Loucy (cell line): ENCODE measurements around the gene NUP188.

Source experiments
- H2AFZ ChIP-seq: fragments of 200-600 bp; sonication (generic); 2 replicates; pipeline ENCODE4 v1.6.0; 2016; ENCODE audit warnings: antibody characterized with exemption, mild to moderate bottlenecking, low read length, moderate library complexity
- H3F3A ChIP-seq: fragments of 200-600 bp; 2 replicates; pipeline ENCODE4 v1.6.0; 2016; ENCODE audit warnings: antibody characterized with exemption, low read depth, mild to moderate bottlenecking
- H3K27me3 ChIP-seq: fragments of 200-600 bp; sonication (generic); 2 replicates; pipeline ENCODE4 v1.6.1; 2014; ENCODE audit warnings: low read length, mild to moderate bottlenecking; ENCODE audit not compliant: insufficient read depth, poor library complexity, severe bottlenecking
- H3K36me3 ChIP-seq: fragments of 200-600 bp; sonication (generic); 2 replicates; pipeline ENCODE4 v1.6.1; 2016; ENCODE audit warnings: low read length; ENCODE audit not compliant: insufficient read depth
- H3K4me1 ChIP-seq: fragments of 200-600 bp; sonication (generic); 2 replicates; pipeline ENCODE4 v1.5.1; 2014; ENCODE audit warnings: low read length, mild to moderate bottlenecking; ENCODE audit not compliant: insufficient read depth, poor library complexity, severe bottlenecking
- H3K4me2 ChIP-seq: fragments of 200-600 bp; sonication (generic); 2 replicates; pipeline ENCODE4 v1.6.0; 2014; ENCODE audit warnings: antibody characterized with exemption, low read length, low read depth, mild to moderate bottlenecking; ENCODE audit not compliant: poor library complexity, severe bottlenecking
- H3K4me3 ChIP-seq: fragments of 200-600 bp; sonication (generic); 2 replicates; pipeline ENCODE4 v1.5.1; 2014; ENCODE audit warnings: low read length, mild to moderate bottlenecking, mixed read lengths; ENCODE audit not compliant: poor library complexity, severe bottlenecking
- H3K79me2 ChIP-seq: fragments of 200-600 bp; sonication (generic); 2 replicates; pipeline ENCODE4 v1.6.1; 2014; ENCODE audit warnings: low read length; ENCODE audit not compliant: insufficient read depth
- H3K9ac ChIP-seq: fragments of 200-600 bp; sonication (generic); 2 replicates; pipeline ENCODE4 v1.6.0; 2014; ENCODE audit warnings: mild to moderate bottlenecking, low read depth, low read length, moderate library complexity; ENCODE audit not compliant: poor library complexity, severe bottlenecking
- H3K9me2 ChIP-seq: fragments of 200-600 bp; sonication (generic); replicated peaks from 2 replicates; pipeline ENCODE4 v1.6.1; 2016; ENCODE audit warnings: low read depth, low read length, mixed read lengths
- H3K9me3 ChIP-seq: fragments of 200-600 bp; sonication (generic); 2 replicates; pipeline ENCODE4 v1.6.1; 2014; ENCODE audit warnings: mild to moderate bottlenecking, antibody characterized with exemption, low read length, low read depth; ENCODE audit not compliant: insufficient read depth
- H4K20me1 ChIP-seq: fragments of 200-600 bp; sonication (generic); 2 replicates; pipeline ENCODE4 v1.6.0; 2014; ENCODE audit warnings: antibody characterized with exemption, low read length, mild to moderate bottlenecking; ENCODE audit not compliant: insufficient read depth, poor library complexity, severe bottlenecking
- CTCF ChIP-seq: fragments of 200-600 bp; sonication (generic); conservative IDR thresholded peaks from 2 replicates; pipeline ENCODE4 v1.5.1; 2014; ENCODE audit warnings: mild to moderate bottlenecking, antibody characterized with exemption, low read length
- EZH2phosphoT487 ChIP-seq: fragments of 200-600 bp; IDR thresholded peaks from 2 replicates; pipeline ENCODE4 v1.6.1; 2018; ENCODE audit warnings: antibody characterized with exemption, mild to moderate bottlenecking, moderate library complexity, borderline replicate concordance

Gene NUP188

GRCh38 chr9:129013674-129014073, 66.2 kb downstream of the NUP188 start:
- no peaks in the 10 kb centered on the region for H3F3A ChIP-seq
- no peaks in the 10 kb centered on the region for H3K4me1 ChIP-seq
- H3K9me3 ChIP-seq: no peaks in the 10 kb centered on the region
- no peak for TF ChIP-seq CTCF
- TF ChIP-seq EZH2phosphoT487: no peak
- no peaks in the 10 kb centered on the region for H3K36me3 ChIP-seq
- no peak overlapping the region for H3K4me2 ChIP-seq
- H3K4me3 ChIP-seq: no peak overlapping the region
- no peaks in the 10 kb centered on the region for H3K79me2 ChIP-seq
- no peaks in the 10 kb centered on the region for H4K20me1 ChIP-seq
- H2AFZ ChIP-seq: no peak overlapping the region
- H3K9me2 ChIP-seq: no peaks in the 10 kb centered on the region
- no peaks in the 10 kb centered on the region for H3K27me3 ChIP-seq
- H3K9ac ChIP-seq: no peak overlapping the region

GRCh38 chr9:129014124-129014523, 66.6 kb downstream of the NUP188 start:
- no peaks in the 10 kb centered on the region for H3K79me2 ChIP-seq

GRCh38 chr9:129014608-129015007, 67.1 kb downstream of the NUP188 start:
- H3K9ac ChIP-seq: no peak overlapping the region
- no peaks in the 10 kb centered on the region for H3F3A ChIP-seq
- H3K9me2 ChIP-seq: no peaks in the 10 kb centered on the region
- no peak overlapping the region for H3K4me3 ChIP-seq
- no peaks in the 10 kb centered on the region for H3K27me3 ChIP-seq
- H3K9me3 ChIP-seq: no peaks in the 10 kb centered on the region
- no peaks in the 10 kb centered on the region for H4K20me1 ChIP-seq
- no peaks in the 10 kb centered on the region for H3K79me2 ChIP-seq
- H3K4me1 ChIP-seq: no peaks in the 10 kb centered on the region
- H3K36me3 ChIP-seq: no peaks in the 10 kb centered on the region
- no peak overlapping the region for H3K4me2 ChIP-seq
- H2AFZ ChIP-seq: no peak overlapping the region
- TF ChIP-seq EZH2phosphoT487 (no peak), CTCF (no peak)

More at GRCh38 chr9:129014124-129014523, 66.6 kb downstream of the NUP188 start:
- Histone ChIP-seq H3K9me2 (no peaks in the 10 kb centered on the region), H3K36me3 (no peaks in the 10 kb centered on the region), H3K4me3 (no peak overlapping the region), H3K4me2 (no peak overlapping the region), H3K9me3 (no peaks in the 10 kb centered on the region), H2AFZ (no peak overlapping the region), H3K9ac (no peak overlapping the region), H3K4me1 (no peaks in the 10 kb centered on the region), H3K27me3 (no peaks in the 10 kb centered on the region), H3F3A (no peaks in the 10 kb centered on the region), H4K20me1 (no peaks in the 10 kb centered on the region)
- TF ChIP-seq EZH2phosphoT487 (no peak), CTCF (no peak)
